Upper lobe of right lung (tissue), 1 donor: Measurements from ENCODE around the gene TUT7. TPM values are rescaled to one million over a fixed set of nuclear protein-coding genes. Genes with fewer than 3 reads are reported as not detected.
"Not testable (repeated sequence)": the region's sequence is repeated elsewhere in the genome, so short reads cannot be mapped to it uniquely, and the experiment has no call there.

Experiments
- ATAC-seq: fragments of 200-7000 bp; cut with Tn5 transposase; one replicate; pipeline ENCODE4 v1.9.1; 2020; ENCODE audit warnings: mild to moderate bottlenecking, moderate library complexity
- DNase-seq: peaks from one replicate; pipeline ENCODE4 v3.0.0-alpha.2; 2020
- H3K27ac ChIP-seq: fragments of 200-600 bp; one replicate; pipeline ENCODE4 v1.8.0; 2022
- H3K27me3 ChIP-seq: fragments of 200-600 bp; one replicate; pipeline ENCODE4 v1.8.0; 2022; ENCODE audit warnings: mild to moderate bottlenecking
- H3K36me3 ChIP-seq: fragments of 200-600 bp; one replicate; pipeline ENCODE4 v1.8.0; 2022
- H3K4me1 ChIP-seq: fragments of 200-600 bp; one replicate; pipeline ENCODE4 v1.8.0; 2022
- H3K4me3 ChIP-seq: fragments of 200-600 bp; one replicate; pipeline ENCODE4 v1.8.0; 2022; ENCODE audit warnings: mild to moderate bottlenecking
- H3K9me3 ChIP-seq: fragments of 200-600 bp; one replicate; pipeline ENCODE4 v1.8.0; 2022
- CTCF ChIP-seq: fragments of 200-600 bp; IDR thresholded peaks from one replicate; pipeline ENCODE4 v1.8.0; 2022; ENCODE audit warnings: antibody characterized with exemption
- intact Hi-C: fragments of 100-400 bp; cut with DNase I; formaldehyde crosslinking; loops from one replicate; pipeline ENCODE4 v1.11.0; 2022
- total RNA-seq: library from RNA; stranded (reverse); fragmentation: NEBNext Ultra II Directional; extraction: Animal tissue kit (Norgen Biotek cat#: 25700); gene quantifications from one replicate; pipeline ENCODE4 v1.2.1, GENCODE V29; 2021
- donor health status: DM: no; HTN: yes; CAD: no; lungs with severe emphysema.

TUT7 gene
- total RNA-seq, 1 donor from 2014 or later, result 34.1 TPM

DNA sequence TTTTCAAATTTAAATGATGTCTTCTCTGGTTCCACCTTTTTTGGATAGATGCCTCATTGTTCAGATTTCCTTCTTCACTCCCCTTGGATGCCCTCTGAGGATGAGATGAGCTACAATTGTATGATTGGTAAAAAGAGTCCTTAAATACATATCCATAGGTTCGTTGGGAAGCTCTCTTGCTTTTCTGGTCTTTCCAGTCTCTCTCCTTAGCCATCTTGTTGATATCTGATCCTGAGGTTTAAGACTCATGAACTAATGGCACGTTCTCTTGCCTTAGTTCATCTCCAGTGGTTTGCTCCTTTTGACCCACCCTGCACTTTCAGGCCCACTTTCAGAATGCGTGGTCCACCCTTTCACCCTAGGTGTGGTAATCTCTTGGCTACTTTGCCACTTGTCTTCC lies 33.2 kb upstream of the TUT7 start:
- Histone ChIP-seq H3K27ac (no peak overlapping the region), H3K4me1 (no peaks in the 10 kb centered on the region), H3K36me3 (no peaks in the 10 kb centered on the region), H3K27me3 (no peaks in the 10 kb centered on the region), H3K4me3 (no peak overlapping the region), H3K9me3 (no peaks in the 10 kb centered on the region)
- DNase-seq (no peak), ATAC-seq (no peak)
- intact Hi-C loops, result no loop called here
- no peak for TF ChIP-seq CTCF

GRCh38 chr9:86383000-86383399 lies 28.8 kb upstream of the TUT7 start:
- H3K27me3 ChIP-seq, H3K27ac ChIP-seq, ATAC-seq, intact Hi-C loops, H3K9me3 ChIP-seq, H3K4me3 ChIP-seq, H3K4me1 ChIP-seq, H3K36me3 ChIP-seq, DNase-seq: not testable (repeated sequence)

- no peak for TF ChIP-seq CTCF
- H3K27me3 ChIP-seq, result no peaks in the 10 kb centered on the region
- H3K36me3 ChIP-seq, result no peaks in the 10 kb centered on the region
- no peaks in the 10 kb centered on the region for H3K4me1 ChIP-seq
- no peak for DNase-seq
- no peak overlapping the region for H3K27ac ChIP-seq
- H3K9me3 ChIP-seq, result no peaks in the 10 kb centered on the region
- intact Hi-C loops, result no loop called here
- ATAC-seq, result no peak
- no peak overlapping the region for H3K4me3 ChIP-seq
Measured at GRCh38 chr9:86376016-86376415, 21.8 kb upstream of the TUT7 start.

DNA sequence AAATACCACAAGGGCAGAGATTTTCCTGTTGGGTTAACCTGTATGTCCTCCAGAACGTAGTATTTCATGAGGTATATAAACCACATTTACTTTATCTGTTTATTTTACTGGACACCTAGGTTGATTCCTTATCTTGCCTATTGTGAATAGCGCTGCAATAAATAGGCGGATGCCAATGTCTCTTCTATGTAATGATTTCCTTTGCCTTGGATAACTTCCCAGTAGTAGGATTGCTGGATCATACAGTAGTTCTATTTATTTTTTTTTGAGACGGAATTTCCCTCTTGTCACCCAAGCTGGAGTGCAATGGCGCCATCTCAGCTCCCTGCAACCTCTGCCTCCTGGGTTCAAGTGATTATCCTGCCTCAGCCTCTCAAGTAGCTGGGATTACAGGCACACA lies 15.6 kb upstream of the TUT7 start:
- Histone ChIP-seq H3K27me3 (no peaks in the 10 kb centered on the region), H3K36me3 (no peaks in the 10 kb centered on the region), H3K4me1 (no peaks in the 10 kb centered on the region), H3K4me3 (no peak overlapping the region), H3K27ac (no peak overlapping the region), H3K9me3 (peaks cover 20% of the 10 kb centered on the region)
- ATAC-seq, result no peak
- no peak for DNase-seq
- intact Hi-C loops, result no loop called here
- no peak for TF ChIP-seq CTCF

DNA sequence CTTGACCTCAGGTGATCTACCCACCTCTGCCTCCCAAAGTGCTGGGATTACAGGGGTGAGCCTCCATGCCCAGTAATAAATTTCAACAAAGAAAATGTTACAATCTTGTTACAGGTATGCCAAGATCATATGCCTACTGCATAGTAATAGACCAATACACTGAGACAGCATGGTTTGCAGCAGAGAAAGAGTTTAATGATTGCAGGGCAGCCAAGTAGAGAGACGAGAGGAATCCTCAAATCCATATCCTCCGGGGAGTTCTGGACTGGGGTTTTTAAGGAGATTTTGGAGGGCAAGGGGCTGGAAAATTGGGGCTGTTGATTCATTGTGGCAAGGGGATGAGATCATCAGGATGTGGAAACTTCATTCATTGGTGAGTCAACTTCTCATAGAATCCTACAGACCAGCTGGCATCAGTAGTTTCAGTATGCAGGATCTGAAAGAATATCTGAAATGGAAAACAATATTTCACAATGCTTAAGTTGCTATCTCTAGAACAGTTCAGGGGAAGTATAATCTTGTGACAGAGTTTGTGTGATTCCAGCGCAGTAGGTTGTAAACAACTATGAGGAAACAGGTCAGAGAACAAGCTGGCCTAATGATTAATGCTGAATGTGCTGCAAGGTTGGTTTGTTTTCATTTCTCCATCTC lies 14.8 kb upstream of the TUT7 start:
- H3K27ac ChIP-seq, result peak overlapping the region; percentile 42

GRCh38 chr9:86361176-86361575 lies 7.0 kb upstream of the TUT7 start:
- H3K36me3 ChIP-seq, result no peaks in the 10 kb centered on the region
- ATAC-seq (no peak), DNase-seq (no peak)
- no peaks in the 10 kb centered on the region for H3K27me3 ChIP-seq
- H3K9me3 ChIP-seq, result no peaks in the 10 kb centered on the region
- no peak overlapping the region for H3K4me3 ChIP-seq
- no peak for TF ChIP-seq CTCF
- no peaks in the 10 kb centered on the region for H3K4me1 ChIP-seq
- intact Hi-C loops, result no loop called here
- H3K27ac ChIP-seq, result no peak overlapping the region

More for the DNA sequence above, 14.8 kb upstream of the TUT7 start:
- Histone ChIP-seq H3K9me3 (peaks cover 20% of the 10 kb centered on the region), H3K4me3 (no peak overlapping the region), H3K27me3 (no peaks in the 10 kb centered on the region), H3K4me1 (no peaks in the 10 kb centered on the region), H3K36me3 (no peaks in the 10 kb centered on the region)
- intact Hi-C loops, result no loop called here
- TF ChIP-seq CTCF, result no peak
- no peak for DNase-seq
- peak; percentile 88 for ATAC-seq
